Keratinocyte (primary cell): Measurements from ENCODE around the gene LHX6. TPM values are rescaled to one million over a fixed set of nuclear protein-coding genes. Genes with fewer than 3 reads are reported as not detected.
A peak's percentile ranks its signal among the peaks of the same experiment; 100 is the strongest.

Experiments
- DNase-seq: peaks from one replicate; pipeline ENCODE4 v3.0.0-alpha.2; 2011; ENCODE audit warnings: low read depth, missing footprints, low spot score
- FAIRE-seq: peaks from 2 replicates; lab custom pipeline; 2011; peaks lifted over from hg19 to GRCh38; lab: Jason Lieb, UNC
- H2AFZ ChIP-seq: 2 replicates; pipeline ENCODE4 v1.6.0; 2012; ENCODE audit warnings: low read length, control low read depth, inconsistent platforms; ENCODE audit not compliant: control insufficient read depth
- H3K27ac ChIP-seq: 2 replicates; pipeline ENCODE4 v1.5.1; 2011; ENCODE audit warnings: low read length; ENCODE audit not compliant: control insufficient read depth, insufficient read depth
- H3K27me3 ChIP-seq: 3 replicates; pipeline ENCODE4 v1.6.0; 2011; ENCODE audit warnings: low read length; ENCODE audit not compliant: control insufficient read depth, insufficient read depth; ENCODE audit errors: extremely low read depth
- H3K36me3 ChIP-seq, 2 experiments: 2 replicates in 1 of 2; 3 replicates in 1 of 2; pipeline ENCODE4 v1.5.1; 2011; ENCODE audit warnings: low read length in 2 of 2, mild to moderate bottlenecking in 1 of 2; ENCODE audit not compliant: control insufficient read depth in 2 of 2, insufficient read depth in 2 of 2; ENCODE audit errors: extremely low read depth in 1 of 2
- H3K4me1 ChIP-seq: 3 replicates; pipeline ENCODE4 v1.5.1; 2011; ENCODE audit warnings: low read length; ENCODE audit not compliant: control insufficient read depth, insufficient read depth; ENCODE audit errors: extremely low read depth
- H3K4me2 ChIP-seq: 3 replicates; pipeline ENCODE4 v1.6.0; 2011; ENCODE audit warnings: low read depth, low read length; ENCODE audit not compliant: control insufficient read depth, insufficient read depth; ENCODE audit errors: extremely low read depth
- H3K4me3 ChIP-seq, 3 experiments: fragments of 200-600 bp in 1 of 3; sonication (generic) in 1 of 3; 2 replicates in 2 of 3; 3 replicates in 1 of 3; pipeline ENCODE4 v1.5.1; 2011 to 2016; ENCODE audit warnings: low read length in 3 of 3, mild to moderate bottlenecking in 3 of 3, control low read depth in 2 of 3, inconsistent platforms in 1 of 3, low read depth in 1 of 3, mixed read lengths in 1 of 3, mixed run types in 1 of 3, moderate library complexity in 1 of 3; ENCODE audit not compliant: control insufficient read depth in 2 of 3, insufficient read depth in 2 of 3; ENCODE audit errors: extremely low read depth in 1 of 3
- H3K79me2 ChIP-seq: 2 replicates; pipeline ENCODE4 v1.6.0; 2012; ENCODE audit warnings: low read length; ENCODE audit not compliant: control insufficient read depth, insufficient read depth
- H3K9ac ChIP-seq: 3 replicates; pipeline ENCODE4 v1.6.0; 2011; ENCODE audit warnings: low read length; ENCODE audit not compliant: control insufficient read depth, insufficient read depth; ENCODE audit errors: extremely low read depth
- H3K9me1 ChIP-seq: 3 replicates; pipeline ENCODE4 v1.6.0; 2011; ENCODE audit warnings: low read length; ENCODE audit not compliant: control insufficient read depth, insufficient read depth; ENCODE audit errors: extremely low read depth
- H3K9me3 ChIP-seq: 2 replicates; pipeline ENCODE4 v1.5.1; 2012; ENCODE audit warnings: low read depth, low read length; ENCODE audit not compliant: control insufficient read depth
- H4K20me1 ChIP-seq: 3 replicates; pipeline ENCODE4 v1.6.0; 2011; ENCODE audit warnings: low read length; ENCODE audit not compliant: control insufficient read depth, insufficient read depth; ENCODE audit errors: extremely low read depth
- EZH2 ChIP-seq: IDR thresholded peaks from one replicate; pipeline ENCODE4 v1.6.1; 2012; ENCODE audit warnings: inconsistent platforms, mild to moderate bottlenecking, low read length, moderate library complexity
- dilution Hi-C: fragments of 300-500 bp; cut with MboI; formaldehyde crosslinking; loops from one replicate; pipeline ENCODE4 v1.7.0; 2020; ENCODE audit warnings: low sequenced_read_pairs; ENCODE audit not compliant: extremely low pct_ligation_motif_present
- polyA plus RNA-seq, 5 experiments: library from polyadenylated mRNA; depleted of rRNA in 3 of 5; stranded (reverse) in 3 of 5; stranded (forward) in 1 of 5; unstranded in 1 of 5; fragments of >200 nt; gene quantifications; 1 replicate in 1 of 5; 2 replicates in 3 of 5; 3 replicates in 1 of 5; pipeline versions ENCODE4 v1.2.1 to v1.2.3, GENCODE V29; 2011 to 2012; ENCODE audit warnings: missing spikeins in 2 of 5, low read depth in 1 of 5, low replicate concordance in 1 of 5
- TF ChIP-seq, protein P1 (sequence below), 3 experiments: IDR thresholded peaks in 1 of 3; conservative IDR thresholded peaks in 1 of 3; optimal IDR thresholded peaks in 1 of 3; 2 replicates in 2 of 3; 3 replicates in 1 of 3; pipeline versions ENCODE3 to v1.5.1; 2011; ENCODE audit warnings: low read length in 3 of 3, mild to moderate bottlenecking in 3 of 3, moderate library complexity in 2 of 3, control low read depth in 1 of 3, inconsistent platforms in 1 of 3; ENCODE audit not compliant: insufficient read depth in 2 of 3; ENCODE audit errors: extremely low read depth in 1 of 3

LHX6 gene
- polyA plus RNA-seq, 1 donor (not counting 4 experiments of a cell fraction or from before 2014, with no cell fraction given): 0.13 TPM

DNA sequence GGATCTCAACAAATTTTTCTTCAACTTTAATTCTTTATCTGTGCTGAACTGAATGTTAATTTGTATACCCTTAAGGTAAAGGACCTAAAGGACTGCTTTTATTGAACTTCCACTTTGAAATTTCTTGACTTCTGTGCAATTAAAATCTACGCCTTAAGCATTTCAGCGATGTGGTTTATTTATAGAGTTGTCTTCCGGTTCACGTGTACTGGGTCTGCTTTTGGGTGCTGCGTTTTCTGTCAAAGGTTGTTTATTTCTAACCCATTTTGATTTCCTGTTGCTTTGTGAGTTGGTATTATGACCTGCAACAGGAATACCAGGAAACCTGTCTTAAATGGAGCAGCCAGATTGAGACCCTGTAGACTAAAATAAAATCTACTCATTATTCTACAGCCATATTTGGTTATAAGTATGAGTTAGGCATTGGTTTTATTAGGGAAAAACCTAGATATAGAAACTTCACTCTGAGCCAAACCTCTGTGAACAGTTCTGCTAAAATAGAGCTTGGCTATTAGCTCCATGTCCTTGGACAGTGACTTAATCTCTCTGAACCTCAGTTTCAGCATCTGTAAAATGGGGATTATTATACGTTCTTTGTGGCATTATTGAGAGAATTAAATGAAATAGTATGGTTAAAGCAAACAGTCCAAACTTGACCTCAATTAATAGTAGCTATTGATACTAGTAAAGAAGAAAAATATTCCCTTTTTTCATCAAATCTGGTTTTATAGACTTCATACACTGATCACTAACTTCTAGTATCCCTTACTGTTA is 39.5 kb upstream of the LHX6 start:
- H3K27ac ChIP-seq: no peak overlapping the region
- H3K9me3 ChIP-seq: no peaks in the 10 kb centered on the region
- no peaks in the 10 kb centered on the region for H4K20me1 ChIP-seq
- dilution Hi-C loops: no loop called here
- peaks cover 15% of the 10 kb centered on the region for H3K4me1 ChIP-seq
- DNase-seq: no peak
- no peak for FAIRE-seq
- H3K4me2 ChIP-seq: no peak overlapping the region
- H3K27me3 ChIP-seq: no peaks in the 10 kb centered on the region
- no peaks in the 10 kb centered on the region for H3K9me1 ChIP-seq
- peaks cover 0 to 2% of the 10 kb centered on the region in 2 experiments for H3K36me3 ChIP-seq
- no peak overlapping the region for H2AFZ ChIP-seq
- no peak overlapping the region for H3K9ac ChIP-seq
- TF ChIP-seq EZH2: no peak
- TF ChIP-seq, protein P1, sequence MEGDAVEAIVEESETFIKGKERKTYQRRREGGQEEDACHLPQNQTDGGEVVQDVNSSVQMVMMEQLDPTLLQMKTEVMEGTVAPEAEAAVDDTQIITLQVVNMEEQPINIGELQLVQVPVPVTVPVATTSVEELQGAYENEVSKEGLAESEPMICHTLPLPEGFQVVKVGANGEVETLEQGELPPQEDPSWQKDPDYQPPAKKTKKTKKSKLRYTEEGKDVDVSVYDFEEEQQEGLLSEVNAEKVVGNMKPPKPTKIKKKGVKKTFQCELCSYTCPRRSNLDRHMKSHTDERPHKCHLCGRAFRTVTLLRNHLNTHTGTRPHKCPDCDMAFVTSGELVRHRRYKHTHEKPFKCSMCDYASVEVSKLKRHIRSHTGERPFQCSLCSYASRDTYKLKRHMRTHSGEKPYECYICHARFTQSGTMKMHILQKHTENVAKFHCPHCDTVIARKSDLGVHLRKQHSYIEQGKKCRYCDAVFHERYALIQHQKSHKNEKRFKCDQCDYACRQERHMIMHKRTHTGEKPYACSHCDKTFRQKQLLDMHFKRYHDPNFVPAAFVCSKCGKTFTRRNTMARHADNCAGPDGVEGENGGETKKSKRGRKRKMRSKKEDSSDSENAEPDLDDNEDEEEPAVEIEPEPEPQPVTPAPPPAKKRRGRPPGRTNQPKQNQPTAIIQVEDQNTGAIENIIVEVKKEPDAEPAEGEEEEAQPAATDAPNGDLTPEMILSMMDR (optimal IDR thresholded peaks at IDR 0.05 in 1 of 3, IDR thresholded peaks at IDR 0.05 in 1 of 3, conservative IDR thresholded peaks at IDR 0.05 in 1 of 3; ENCODE audit: extremely low read depth in 1 of 3, insufficient read depth in 2 of 3, low read length in 3 of 3): no peak
- H3K4me3 ChIP-seq: no peak overlapping the region
- peaks cover 86% of the 10 kb centered on the region for H3K79me2 ChIP-seq

DNA sequence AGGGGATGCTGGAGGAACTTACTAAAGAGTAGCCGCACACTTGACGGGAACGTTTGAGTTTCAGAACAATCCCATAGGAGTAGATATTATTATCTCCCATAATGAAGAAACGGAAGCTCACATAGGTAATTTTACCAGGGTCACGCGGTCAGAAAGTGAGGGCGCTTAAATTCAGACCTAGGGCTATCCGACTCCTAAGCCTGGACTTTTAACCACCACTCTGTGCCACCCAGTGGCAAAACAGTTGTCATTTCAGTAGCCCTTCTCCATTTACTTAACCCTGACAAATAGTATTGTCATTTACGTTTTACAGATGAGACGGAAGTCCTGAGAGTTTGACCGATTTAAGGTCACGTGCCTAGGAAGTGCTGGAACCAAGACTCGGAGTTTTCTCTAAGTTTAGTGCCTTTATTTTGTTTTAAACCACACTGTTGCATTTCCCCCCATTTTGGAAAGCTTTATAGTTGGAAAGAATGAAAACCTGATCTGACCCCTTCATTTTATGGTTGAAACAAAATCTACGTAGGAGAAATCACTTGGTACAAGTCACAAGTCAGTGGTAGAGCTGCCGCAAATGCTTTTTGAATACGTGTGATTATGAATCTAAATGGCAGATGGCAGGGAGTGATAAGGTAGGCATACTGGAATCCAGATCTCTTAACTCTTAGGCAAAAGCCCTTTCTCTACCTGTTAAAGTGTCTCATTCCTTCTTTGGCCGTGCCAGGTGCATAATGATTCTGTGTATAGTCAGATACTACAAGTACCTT is 36.6 kb upstream of the LHX6 start:
- peaks cover 1 to 8% of the 10 kb centered on the region in 2 experiments for H3K36me3 ChIP-seq
- DNase-seq (no peak), FAIRE-seq (no peak)
- peak overlapping the region; percentile 91 for H3K27ac ChIP-seq
- no peaks in the 10 kb centered on the region for H3K9me1 ChIP-seq
- H3K9me3 ChIP-seq: no peaks in the 10 kb centered on the region
- TF ChIP-seq, protein P1 (optimal IDR thresholded peaks at IDR 0.05 in 1 of 3, IDR thresholded peaks at IDR 0.05 in 1 of 3, conservative IDR thresholded peaks at IDR 0.05 in 1 of 3; ENCODE audit: extremely low read depth in 1 of 3, insufficient read depth in 2 of 3, low read length in 3 of 3): no peak
- TF ChIP-seq EZH2: no peak
- peak overlapping the region; percentile 93 for H3K9ac ChIP-seq
- H2AFZ ChIP-seq: peak overlapping the region; percentile 98
- peak overlapping the region; percentile 100 for H3K4me2 ChIP-seq
- H3K4me1 ChIP-seq: peaks cover 16% of the 10 kb centered on the region
- H3K27me3 ChIP-seq: no peaks in the 10 kb centered on the region
- peaks cover 81% of the 10 kb centered on the region for H3K79me2 ChIP-seq
- H4K20me1 ChIP-seq: no peaks in the 10 kb centered on the region
- H3K4me3 ChIP-seq: peak overlapping the region; percentile 81 to 100 (median 90)
- dilution Hi-C loops: no loop called here
